Middle frontal gyrus (tissue), 1 donor: ENCODE data around the gene THADA.
A peak's percentile ranks its signal among the peaks of the same experiment; 100 is the strongest.
"Not testable (repeated sequence)": the region's sequence is repeated elsewhere in the genome, so short reads cannot be mapped to it uniquely, and the experiment has no call there.

Experiments
- DNase-seq: peaks from one replicate; pipeline ENCODE4 v3.0.0-alpha.2; 2015; ENCODE audit warnings: low spot score; ENCODE audit errors: extremely low spot score

The THADA gene

GRCh38 chr2:43595603-43596412, at the start of gene THADA:
Gene THADA, minus strand, starts transcription at chr2:43596038. Its CDS starts 3,646 bp downstream, at chr2:43592392.
- peak; percentile 97 for DNase-seq

GRCh38 chr2:43643680-43644079, 47.8 kb upstream of the THADA start:
- DNase-seq, result no peak

DNA sequence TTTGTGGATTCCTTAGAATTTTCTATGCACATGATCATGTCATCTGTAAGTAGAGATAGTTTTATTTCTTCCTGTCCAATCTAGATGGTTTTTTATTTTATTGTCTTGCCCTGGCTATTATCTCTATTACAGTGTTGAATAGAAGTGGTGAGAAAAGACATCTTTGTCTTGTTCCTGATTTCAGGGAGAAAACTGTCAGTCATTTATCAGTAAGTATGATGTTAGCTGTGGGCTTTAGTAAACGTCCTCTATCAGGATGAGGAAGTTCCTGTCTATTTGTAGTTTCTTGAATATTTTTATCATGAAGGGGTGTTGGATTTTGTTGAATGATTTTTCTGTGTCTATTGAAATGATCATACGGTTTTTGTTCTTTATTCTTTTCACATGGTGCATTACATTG, 46.5 kb upstream of the THADA start:
- no peak for DNase-seq

DNA sequence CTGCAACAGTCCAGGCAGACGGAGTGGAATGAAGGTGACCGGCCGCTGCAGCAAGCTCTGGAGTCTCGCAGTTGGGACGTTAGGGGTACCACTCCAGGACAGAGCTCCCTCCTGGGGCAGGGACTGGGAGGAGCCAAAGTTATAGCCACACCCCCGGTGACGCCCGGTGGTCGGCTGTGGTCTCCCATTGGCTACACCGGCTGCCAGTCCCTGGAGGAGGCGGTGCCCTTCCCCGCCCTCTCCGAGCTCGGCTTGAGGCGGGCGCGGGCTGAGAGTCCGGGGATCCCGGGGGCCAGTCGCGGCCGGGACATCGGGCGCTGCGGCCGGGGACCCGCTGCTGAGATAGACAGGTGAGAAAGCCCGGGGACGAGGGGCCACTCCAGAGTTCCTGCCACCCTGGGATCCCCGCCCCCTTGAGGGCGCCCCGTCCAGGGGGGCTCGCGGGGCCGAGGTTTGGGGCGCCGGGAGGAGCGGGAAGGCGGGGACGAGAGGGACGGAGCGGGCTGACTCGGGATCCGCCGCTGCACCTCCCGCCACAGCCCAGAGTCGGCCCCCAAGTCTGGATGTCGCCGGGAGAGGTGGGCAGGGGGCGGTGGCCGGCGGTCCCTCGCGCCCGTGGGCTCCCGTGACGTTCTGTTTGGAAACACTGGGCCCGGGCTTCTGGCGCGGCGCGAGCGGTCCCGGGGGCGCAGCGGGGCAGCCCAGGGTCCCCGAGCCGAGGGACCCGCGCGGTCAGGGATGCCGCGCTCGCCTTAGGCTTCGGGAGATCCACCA, 41.4 kb upstream of the THADA start, which contains the start of gene PLEKHH2:
Gene PLEKHH2, plus strand, starts transcription at position 231 of the 774 bp plus-strand sequence. CDS start 7,414 bp downstream, outside the sequence.
- DNase-seq, result peak; percentile 23

DNA sequence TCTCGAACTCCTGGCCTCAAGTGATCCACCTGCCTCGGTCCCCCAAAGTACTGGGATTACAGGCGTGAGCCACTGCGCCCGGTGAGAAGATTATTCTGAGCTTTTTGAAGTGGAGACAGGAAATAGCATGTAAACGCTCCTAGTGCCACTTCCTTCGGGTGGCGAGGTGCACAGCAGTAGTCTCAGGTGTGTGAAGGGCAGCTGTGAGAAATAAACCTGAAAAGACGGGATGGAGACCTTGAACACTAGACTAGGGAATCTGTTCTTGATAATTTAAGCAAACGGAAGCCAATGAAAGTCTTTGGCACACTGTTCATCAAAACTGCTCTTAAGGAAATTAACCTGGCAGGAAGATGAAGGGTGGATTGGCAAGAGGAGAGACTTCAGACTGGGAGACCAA, 40.8 kb upstream of the THADA start:
- DNase-seq, result no peak

DNA sequence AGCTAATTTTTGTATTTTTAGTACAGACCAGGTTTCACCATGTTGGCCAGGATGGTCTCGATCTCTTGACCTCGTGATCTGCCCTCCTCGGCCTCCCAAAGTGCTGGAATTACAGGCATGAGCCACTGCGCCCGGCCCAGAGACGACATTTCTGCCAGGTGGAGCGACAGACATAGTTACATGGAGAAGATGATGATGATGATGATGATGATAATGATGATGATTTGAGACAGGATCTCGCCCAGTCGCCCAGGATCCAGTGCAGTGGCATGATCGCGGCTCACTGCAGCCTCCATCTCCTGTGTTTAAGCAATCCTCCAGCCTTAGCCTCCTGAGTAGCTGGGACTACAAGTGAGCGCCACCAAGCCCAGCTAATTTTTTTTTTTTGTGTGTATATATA, 40.3 kb upstream of the THADA start:
- not testable (repeated sequence) for DNase-seq

DNA sequence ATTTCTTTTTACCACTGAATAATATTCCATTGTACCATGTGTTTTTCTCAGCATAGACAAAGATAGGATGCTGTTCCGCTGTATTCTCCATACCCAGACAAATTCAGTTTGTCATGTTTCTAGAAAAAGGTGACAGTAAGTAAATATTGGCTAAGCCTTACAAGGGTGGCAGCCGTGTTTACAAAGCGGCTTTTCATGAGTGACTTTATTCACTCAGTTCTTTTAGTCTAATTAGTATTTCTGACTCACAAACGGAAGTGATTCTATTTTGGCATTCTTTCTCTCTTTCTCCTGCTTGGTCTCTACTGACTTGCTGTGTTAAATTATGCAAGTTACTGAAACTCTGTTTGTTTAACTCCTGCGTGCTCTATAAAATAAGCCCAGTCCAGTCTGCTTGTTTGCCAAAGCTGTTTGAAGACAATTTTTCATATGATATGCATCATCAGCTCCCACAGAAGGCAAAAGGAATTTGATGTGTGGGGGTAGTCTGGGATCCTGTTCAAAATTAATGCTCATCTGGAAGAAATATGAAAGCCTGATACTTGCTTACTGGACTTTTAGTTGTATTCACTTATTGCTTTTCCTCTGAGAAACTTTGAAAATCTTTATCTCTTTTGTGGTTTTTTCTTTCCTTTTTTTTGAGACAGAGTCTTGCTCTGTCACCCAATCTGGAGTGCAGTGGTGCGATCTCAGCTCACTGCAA, 38.9 kb upstream of the THADA start:
- no peak for DNase-seq

DNA sequence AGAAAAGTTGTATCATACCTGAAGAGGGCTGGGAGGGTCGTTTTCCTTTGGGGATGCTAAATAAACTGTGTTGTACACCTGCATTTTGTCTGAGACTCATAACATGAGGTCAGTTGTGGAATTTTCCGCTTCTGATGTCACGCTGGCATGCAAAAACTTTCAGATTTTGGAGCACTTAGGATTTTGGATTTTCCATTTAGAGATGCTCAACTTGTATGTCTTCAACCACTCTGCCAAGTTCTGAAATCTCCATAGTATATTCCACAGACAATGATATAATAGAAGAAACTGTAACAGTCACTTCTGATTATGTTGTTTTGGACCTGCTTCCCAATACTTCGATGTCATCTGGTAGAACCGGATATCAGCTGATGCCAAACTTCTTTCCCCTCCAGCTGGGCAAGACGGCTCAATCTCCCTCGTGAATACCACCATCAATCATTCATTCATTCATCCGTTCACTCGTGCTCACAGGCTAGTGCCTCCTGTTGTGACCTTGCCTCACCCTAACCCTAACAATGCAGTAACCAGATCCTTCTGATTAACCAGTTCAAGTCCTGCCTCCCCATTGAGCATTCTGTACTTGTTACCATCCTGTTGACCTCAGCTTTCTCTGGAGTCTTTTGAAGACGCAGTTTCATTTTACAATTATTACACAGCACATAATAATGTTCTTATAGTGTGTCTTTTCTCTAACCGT, 35.9 kb upstream of the THADA start:
- DNase-seq, result no peak

DNA sequence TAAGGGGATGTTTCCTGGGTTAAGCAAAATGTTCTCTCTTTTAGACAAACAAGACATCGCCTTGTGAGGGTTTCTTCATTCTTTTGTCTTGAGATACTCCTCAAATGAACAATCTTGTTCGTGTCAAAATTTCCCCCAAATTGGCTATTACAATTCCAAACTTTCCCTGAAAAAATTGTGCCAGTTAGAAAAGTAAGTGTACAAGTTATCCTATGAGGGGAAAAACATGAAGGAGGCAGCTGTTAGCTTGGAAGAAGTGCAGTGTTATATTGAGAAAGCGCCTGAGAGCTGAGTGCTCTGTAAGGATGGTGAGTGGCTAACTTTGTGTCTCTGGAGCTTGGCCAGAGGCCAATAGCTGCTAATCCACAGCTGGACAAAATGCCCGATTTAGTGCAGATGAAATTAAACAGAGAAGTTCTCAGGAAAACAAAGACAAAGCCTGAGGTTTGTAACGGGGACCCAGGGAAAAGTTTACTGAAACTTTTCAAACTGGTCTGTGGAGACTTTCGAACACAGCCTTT, 27.2 kb upstream of the THADA start:
- DNase-seq, result no peak

- DNase-seq, result no peak
These were observed 23.7 kb upstream of the THADA start for GRCh38 chr2:43619511-43619910.

DNA sequence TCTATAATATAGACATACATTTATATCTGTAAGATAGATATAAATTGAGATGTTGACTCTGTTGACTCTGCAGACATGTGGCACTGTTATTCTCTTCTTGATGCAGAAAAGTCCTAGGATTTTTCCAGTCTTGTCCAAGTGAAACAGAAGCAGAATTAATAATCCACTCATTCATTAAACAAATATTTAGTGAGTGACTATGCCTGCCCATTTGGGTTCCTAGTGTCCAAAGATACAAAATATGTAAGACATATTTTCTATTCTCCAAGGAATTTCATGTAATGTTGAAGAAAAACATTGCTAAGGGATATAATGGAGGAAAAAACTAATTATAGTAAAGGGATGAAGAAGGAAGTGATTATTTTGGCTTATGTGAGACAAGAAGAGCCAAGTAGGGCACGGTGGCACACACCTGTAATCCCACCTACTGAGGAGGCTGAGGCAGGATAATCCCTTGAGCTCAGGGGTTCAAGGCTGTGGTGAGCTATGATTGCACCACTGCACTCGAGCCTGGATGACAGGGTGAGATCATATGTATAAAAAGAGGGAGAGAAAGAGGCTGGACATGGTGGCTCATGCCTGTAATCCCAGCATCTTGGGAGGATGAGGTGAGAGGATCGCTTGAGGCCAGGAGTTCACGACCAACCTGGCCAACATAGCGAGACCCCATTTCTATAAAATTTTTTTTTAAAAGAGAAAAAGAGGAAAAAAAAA, 21.3 kb upstream of the THADA start:
- no peak for DNase-seq

GRCh38 chr2:43612944-43613343, 17.1 kb upstream of the THADA start:
- no peak for DNase-seq

DNA sequence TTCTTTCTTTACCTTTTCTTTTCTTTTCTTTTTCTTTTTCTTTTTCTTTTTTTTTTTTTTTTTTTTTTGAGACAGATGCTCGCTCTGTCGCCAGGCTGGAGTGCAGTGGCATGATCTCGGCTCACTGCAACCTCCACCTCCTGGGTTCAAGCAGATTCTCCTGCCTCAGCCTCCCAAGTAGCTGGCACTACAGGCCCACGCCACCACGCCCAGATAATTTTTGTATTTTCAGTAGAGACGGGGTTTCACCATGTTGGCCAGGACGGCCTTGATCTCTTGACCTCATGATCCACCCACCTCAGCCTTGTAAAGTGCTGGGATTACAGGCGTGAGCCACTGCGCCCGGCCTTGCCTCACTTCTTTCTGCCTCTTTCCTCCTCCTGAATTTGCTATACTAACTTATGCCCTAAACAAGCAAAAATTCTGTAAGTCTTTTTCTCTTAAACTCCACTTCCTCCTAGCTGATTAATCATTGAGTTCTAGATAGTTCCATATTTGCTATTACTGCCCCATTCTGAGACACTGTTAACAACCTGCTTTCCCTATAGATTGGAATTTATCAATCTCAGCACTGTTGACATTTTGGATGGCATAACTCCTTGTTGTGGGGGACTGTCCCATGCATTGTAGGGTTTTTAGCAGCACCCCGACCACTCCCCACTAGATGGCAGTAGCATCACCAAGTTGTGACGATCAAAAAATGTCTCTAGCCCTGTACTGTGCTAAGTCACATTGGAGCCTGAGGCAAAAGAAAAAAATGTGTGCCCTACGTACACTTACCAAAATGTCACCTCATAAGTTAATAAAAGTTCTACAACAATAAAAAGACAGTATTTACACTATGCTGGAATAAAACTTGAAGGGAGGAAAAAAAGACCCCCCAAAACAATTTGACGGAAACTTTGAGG, 16.4 kb upstream of the THADA start:
- DNase-seq, result peak; percentile 49

DNA sequence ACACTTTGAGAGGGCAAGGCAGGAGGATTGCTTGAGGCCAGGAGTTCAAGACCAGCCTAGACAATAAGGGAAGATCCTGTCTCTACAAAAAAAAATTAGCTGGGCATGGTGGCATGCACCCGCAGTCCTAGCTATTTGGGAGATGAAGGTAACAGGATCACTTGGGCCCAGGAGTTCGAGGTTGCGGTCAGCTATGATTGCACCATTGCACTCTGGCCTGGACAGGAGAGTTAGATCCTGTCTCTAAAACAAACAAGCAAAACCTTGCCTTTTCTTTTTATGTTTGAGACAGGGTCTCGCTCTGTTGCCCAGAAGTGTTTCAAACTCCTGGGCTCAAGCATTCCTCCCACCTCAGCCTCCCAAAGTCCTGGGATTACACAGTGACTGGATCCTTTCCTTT, 14.5 kb upstream of the THADA start:
- no peak for DNase-seq

- no peak for DNase-seq
These were observed 13.6 kb upstream of the THADA start for GRCh38 chr2:43609290-43609918.

GRCh38 chr2:43605851-43606250, 10.0 kb upstream of the THADA start:
- DNase-seq, result no peak

GRCh38 chr2:43605079-43605655, 9.3 kb upstream of the THADA start:
- peak; percentile 21 for DNase-seq

DNA sequence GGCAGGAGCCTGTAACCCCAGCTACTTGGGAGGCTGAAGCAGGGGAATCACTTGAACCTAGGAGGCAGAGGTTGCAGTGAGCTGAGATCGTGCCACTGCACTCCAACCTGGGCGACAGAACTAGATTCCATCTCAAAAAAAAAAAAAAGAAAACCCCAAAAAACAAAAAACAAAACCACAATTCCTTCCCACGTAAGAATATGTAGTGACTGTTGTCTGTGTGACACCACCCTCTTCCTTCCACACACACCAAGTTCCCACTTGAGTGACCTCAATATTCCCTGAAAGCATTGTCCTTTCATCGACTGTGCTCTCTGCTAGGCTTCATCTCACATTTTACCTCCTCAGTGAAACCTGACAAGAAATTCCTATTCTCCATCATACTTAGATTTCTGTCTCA, 8.8 kb upstream of the THADA start:
- DNase-seq, result no peak
